Parathyroid adenoma (tissue), 2 donors: ENCODE data around the gene FAM120B.
"Not testable (repeated sequence)": the region's sequence is repeated elsewhere in the genome, so short reads cannot be mapped to it uniquely, and the experiment has no call there.

Source experiments
- H2AFZ ChIP-seq: fragments of 300-600 bp; sonication (generic); one replicate; pipeline ENCODE4 v1.7.0; 2017; ENCODE audit warnings: antibody characterized with exemption, mild to moderate bottlenecking
- H3K27ac ChIP-seq: fragments of 300-600 bp; sonication (generic); one replicate; pipeline ENCODE4 v1.7.0; 2017
- H3K27me3 ChIP-seq: fragments of 300-600 bp; sonication (generic); one replicate; pipeline ENCODE4 v1.7.0; 2017; ENCODE audit warnings: low read length; ENCODE audit not compliant: control insufficient read depth, insufficient read depth
- H3K36me3 ChIP-seq: fragments of 300-600 bp; sonication (generic); one replicate; pipeline ENCODE4 v1.7.0; 2017; ENCODE audit warnings: low read length; ENCODE audit not compliant: control insufficient read depth, insufficient read depth
- H3K4me1 ChIP-seq: fragments of 300-600 bp; sonication (generic); one replicate; pipeline ENCODE4 v1.7.0; 2017; ENCODE audit warnings: control low read depth
- H3K4me2 ChIP-seq: fragments of 300-600 bp; sonication (generic); one replicate; pipeline ENCODE4 v1.7.0; 2017; ENCODE audit warnings: low read length
- H3K4me3 ChIP-seq: fragments of 300-600 bp; sonication (generic); one replicate; pipeline ENCODE4 v1.7.0; 2017; ENCODE audit warnings: low read depth, low read length
- H3K79me2 ChIP-seq: fragments of 300-600 bp; sonication (generic); one replicate; pipeline ENCODE4 v1.7.0; 2017; ENCODE audit warnings: control low read depth
- H3K9ac ChIP-seq: fragments of 300-600 bp; sonication (generic); one replicate; pipeline ENCODE4 v1.7.0; 2017; ENCODE audit warnings: mild to moderate bottlenecking
- H3K9me3 ChIP-seq: fragments of 300-600 bp; sonication (generic); one replicate; pipeline ENCODE4 v1.7.0; 2017; ENCODE audit warnings: low read length; ENCODE audit not compliant: control insufficient read depth
- TF ChIP-seq, protein P1 (sequence below): fragments of 300-600 bp; sonication (generic); IDR thresholded peaks from one replicate; pipeline ENCODE4 v1.7.0; 2017; ENCODE audit warnings: antibody characterized with exemption, mild to moderate bottlenecking
- donor health status: primary hyperparathyroidism.

FAM120B gene

DNA sequence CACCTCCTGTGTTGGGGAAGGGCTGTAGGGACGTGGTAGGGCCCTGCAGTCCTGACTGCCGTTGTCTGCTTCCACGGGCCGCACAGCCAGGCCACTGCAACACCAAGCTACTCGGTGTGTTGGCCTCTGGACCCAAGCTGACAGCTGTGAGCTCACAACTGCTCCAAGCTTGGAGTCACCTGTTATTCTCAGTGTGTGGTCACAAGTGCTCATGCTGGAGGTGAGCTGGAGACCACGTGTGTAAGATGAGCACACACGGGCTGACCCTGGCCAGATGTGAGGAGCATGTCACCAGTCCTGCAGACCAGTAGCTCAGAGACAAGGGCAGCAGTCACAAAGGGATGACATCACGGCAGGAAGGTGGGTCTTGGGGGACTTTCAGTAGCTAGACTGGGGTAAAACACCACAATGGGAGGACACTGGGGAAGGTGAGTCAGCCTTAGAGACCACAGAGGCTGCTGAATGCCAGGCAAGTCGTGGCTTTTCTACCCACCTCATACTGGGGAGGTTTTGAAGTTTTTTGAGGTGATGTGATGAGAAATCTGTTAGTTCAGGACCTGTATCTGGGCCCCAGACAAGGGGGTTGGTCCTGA is 87.3 kb downstream of the FAM120B start:
- no peak overlapping the region for H2AFZ ChIP-seq
- no peaks in the 10 kb centered on the region for H3K36me3 ChIP-seq
- H3K4me1 ChIP-seq, result no peaks in the 10 kb centered on the region
- no peak overlapping the region for H3K9ac ChIP-seq
- H3K4me3 ChIP-seq, result no peak overlapping the region
- H3K9me3 ChIP-seq, result no peaks in the 10 kb centered on the region
- no peak overlapping the region for H3K27ac ChIP-seq
- no peaks in the 10 kb centered on the region for H3K79me2 ChIP-seq
- TF ChIP-seq, protein P1, sequence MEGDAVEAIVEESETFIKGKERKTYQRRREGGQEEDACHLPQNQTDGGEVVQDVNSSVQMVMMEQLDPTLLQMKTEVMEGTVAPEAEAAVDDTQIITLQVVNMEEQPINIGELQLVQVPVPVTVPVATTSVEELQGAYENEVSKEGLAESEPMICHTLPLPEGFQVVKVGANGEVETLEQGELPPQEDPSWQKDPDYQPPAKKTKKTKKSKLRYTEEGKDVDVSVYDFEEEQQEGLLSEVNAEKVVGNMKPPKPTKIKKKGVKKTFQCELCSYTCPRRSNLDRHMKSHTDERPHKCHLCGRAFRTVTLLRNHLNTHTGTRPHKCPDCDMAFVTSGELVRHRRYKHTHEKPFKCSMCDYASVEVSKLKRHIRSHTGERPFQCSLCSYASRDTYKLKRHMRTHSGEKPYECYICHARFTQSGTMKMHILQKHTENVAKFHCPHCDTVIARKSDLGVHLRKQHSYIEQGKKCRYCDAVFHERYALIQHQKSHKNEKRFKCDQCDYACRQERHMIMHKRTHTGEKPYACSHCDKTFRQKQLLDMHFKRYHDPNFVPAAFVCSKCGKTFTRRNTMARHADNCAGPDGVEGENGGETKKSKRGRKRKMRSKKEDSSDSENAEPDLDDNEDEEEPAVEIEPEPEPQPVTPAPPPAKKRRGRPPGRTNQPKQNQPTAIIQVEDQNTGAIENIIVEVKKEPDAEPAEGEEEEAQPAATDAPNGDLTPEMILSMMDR, result no peak
- H3K27me3 ChIP-seq, result no peaks in the 10 kb centered on the region
- no peak overlapping the region for H3K4me2 ChIP-seq

DNA sequence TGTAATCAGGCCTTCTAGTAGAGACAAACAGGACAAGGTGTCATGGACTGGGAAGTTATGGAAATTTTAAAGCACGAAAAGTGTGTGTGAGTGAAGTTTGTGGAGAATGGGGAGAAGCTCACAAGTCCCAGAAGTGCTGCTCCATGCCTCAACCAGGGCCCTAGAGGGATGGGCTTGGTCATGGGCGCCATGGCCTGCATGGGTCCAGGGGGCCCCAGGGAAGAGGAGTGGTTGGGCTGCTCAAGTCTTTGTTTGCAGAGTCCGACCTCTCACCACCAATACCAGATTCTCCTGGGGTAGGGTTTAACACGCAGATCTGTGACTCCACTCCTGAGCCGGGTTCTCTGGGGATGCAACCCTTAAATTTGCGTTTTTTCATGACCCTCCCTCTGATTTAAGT is 88.4 kb downstream of the FAM120B start:
- no peaks in the 10 kb centered on the region for H3K36me3 ChIP-seq
- H3K9ac ChIP-seq, result no peak overlapping the region
- no peaks in the 10 kb centered on the region for H3K27me3 ChIP-seq
- H3K79me2 ChIP-seq, result no peaks in the 10 kb centered on the region
- H2AFZ ChIP-seq, result no peak overlapping the region
- no peaks in the 10 kb centered on the region for H3K4me1 ChIP-seq
- H3K9me3 ChIP-seq, result no peaks in the 10 kb centered on the region
- TF ChIP-seq, protein P1, result no peak
- no peak overlapping the region for H3K4me2 ChIP-seq
- H3K4me3 ChIP-seq, result no peak overlapping the region
- no peak overlapping the region for H3K27ac ChIP-seq

DNA sequence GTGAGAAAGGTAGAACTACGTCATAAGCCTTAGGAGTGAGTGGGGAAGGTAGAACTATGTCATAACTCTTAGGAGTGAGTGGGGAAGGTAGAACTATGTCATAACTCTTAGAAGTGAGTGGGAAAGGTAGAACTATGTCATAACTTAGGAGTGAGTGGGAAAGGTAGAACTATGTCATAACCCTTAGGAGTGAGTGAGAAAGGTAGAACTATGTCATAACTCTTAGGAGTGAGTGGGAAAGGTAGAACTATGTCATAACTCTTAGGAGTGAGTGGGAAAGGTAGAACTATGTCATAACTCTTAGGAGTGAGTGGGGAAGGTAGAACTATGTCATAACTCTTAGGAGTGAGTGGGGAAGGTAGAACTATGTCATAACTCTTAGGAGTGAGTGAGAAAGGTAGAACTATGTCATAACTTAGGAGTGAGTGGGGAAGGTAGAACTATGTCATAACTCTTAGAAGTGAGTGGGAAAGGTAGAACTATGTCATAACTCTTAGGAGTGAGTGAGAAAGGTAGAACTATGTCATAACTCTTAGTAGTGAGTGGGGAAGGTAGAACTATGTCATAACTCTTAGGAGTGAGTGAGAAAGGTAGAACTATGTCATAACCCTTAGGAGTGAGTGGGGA is 92.3 kb downstream of the FAM120B start:
- H3K4me1 ChIP-seq, H2AFZ ChIP-seq, H3K27ac ChIP-seq, H3K9me3 ChIP-seq, H3K9ac ChIP-seq, H3K4me3 ChIP-seq, H3K36me3 ChIP-seq, H3K27me3 ChIP-seq, H3K79me2 ChIP-seq, H3K4me2 ChIP-seq: not testable (repeated sequence)

DNA sequence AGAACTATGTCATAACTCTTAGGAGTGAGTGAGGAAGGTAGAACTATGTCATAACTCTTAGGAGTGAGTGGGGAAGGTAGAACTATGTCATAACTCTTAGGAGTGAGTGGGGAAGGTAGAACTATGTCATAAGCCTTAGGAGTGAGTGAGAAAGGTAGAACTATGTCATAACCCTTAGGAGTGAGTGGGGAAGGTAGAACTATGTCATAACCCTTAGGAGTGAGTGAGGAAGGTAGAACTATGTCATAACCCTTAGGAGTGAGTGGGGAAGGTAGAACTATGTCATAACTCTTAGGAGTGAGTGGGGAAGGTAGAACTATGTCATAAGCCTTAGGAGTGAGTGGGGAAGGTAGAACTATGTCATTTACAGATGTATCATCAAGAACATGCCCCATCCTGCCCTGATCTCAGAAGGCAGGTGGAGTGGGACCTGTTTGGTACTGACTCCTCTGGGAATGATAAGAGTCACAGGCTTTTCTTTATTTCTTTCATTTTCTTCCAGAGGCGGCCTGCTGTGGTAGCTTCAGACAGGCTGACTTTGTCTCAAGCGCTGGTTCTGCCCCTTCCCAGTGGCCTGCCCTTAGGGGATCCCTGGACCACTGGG is 93.5 kb downstream of the FAM120B start:
- not testable (repeated sequence) for H3K4me3 ChIP-seq, H3K27me3 ChIP-seq, H3K36me3 ChIP-seq, H2AFZ ChIP-seq, H3K4me2 ChIP-seq, H3K4me1 ChIP-seq, H3K9ac ChIP-seq, H3K9me3 ChIP-seq, H3K79me2 ChIP-seq, H3K27ac ChIP-seq

DNA sequence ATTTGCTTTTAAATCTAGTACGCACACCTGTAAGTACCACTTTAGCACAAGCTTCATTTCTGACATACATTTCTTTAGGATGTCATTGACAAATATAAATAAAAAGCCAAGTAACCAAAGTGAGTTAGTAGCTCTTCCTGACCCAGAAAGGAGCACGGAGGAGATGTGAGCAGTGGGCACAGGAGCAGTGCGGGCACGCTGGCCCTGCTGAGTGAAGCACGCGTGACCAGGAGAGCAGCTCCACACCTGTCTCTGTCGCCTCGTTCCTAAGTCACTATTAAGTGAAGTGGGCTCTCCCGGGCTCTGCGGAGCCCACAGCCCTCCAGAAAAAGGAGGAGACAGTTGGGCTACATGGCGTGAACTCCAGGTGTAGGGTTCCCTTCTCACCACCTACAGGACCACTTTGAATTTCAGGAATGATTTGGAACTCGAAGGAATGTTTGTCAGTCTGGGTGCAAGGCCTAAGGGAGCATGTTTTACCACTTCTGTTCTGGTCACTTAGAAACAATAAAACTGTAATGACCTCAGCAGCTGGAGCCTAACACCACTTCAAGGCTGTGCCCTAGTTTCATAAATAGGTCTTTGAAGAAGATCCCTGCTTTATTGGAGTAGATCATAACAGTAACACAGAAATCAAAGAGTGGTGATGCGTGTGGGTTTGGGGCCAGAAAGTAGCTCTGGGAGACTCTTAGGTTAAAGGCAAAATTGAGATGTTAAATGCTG is 95.9 kb downstream of the FAM120B start:
- Histone ChIP-seq H3K4me2 (no peak overlapping the region), H3K9me3 (no peaks in the 10 kb centered on the region), H3K79me2 (no peaks in the 10 kb centered on the region), H2AFZ (no peak overlapping the region), H3K27ac (no peak overlapping the region), H3K36me3 (no peaks in the 10 kb centered on the region), H3K4me1 (no peaks in the 10 kb centered on the region), H3K4me3 (no peak overlapping the region), H3K9ac (no peak overlapping the region), H3K27me3 (no peaks in the 10 kb centered on the region)
- TF ChIP-seq, protein P1, result no peak
